Transverse colon (tissue), 4 donors: ENCODE measurements around the gene MC2R.

ENCODE experiments used
- CTCF ChIP-seq, 5 experiments: fragments of 200-600 bp in 3 of 5; fragments of 450-650 bp in 2 of 5; sonication (generic) in 3 of 5; IDR thresholded peaks; 1 replicate in 2 of 5; 2 replicates in 3 of 5; pipeline ENCODE4 v1.5.1; 2016 to 2017; ENCODE audit warnings: antibody characterized with exemption in 5 of 5, inconsistent platforms in 3 of 5, mild to moderate bottlenecking in 2 of 5, moderate library complexity in 1 of 5
- POLR2A ChIP-seq: fragments of 450-650 bp; IDR thresholded peaks from one replicate; pipeline ENCODE4 v1.6.1; 2016; ENCODE audit warnings: antibody characterized with exemption, mild to moderate bottlenecking, moderate library complexity
- POLR2AphosphoS5 ChIP-seq, 3 donors: sonication (generic); formaldehyde crosslinking; IDR thresholded peaks; one replicate each; pipeline ENCODE4 v1.6.1; 2016; ENCODE audit warnings: antibody characterized with exemption in 3 of 3

- no peak for TF ChIP-seq POLR2A
- TF ChIP-seq CTCF (IDR thresholded peaks at IDR 0.05) = no peak
- no peak for TF ChIP-seq POLR2AphosphoS5 (IDR thresholded peaks at IDR 0.05)
Observed at GRCh38 chr18:13909141-13909940, 6.0 kb downstream of the MC2R start.
